ENCODE measurements around the gene PPP2R3C.
"Not testable (repeated sequence)": the region's sequence is repeated elsewhere in the genome, so short reads cannot be mapped to it uniquely, and the experiment has no call there.

DNA sequence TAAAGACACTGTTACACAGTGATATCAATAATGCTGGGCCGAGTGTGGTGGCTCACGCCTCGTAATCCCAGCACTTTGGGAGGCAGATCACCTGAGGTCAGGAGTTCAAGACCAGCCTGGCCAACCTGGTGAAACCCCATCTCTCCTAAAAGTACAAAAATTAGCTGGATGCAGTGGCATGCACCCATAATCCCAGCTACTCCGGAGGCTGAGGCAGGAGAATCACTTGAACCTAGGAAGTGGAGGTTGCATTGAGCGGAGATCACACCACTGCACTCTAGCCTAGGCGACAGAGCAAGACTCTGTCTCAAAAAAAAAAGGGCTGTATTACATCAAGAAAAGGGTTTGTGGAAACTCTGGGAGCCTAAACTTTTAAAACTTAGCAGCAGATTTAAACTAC lies 27.1 kb downstream of the PPP2R3C start:
- TF ChIP-seq, protein P1, sequence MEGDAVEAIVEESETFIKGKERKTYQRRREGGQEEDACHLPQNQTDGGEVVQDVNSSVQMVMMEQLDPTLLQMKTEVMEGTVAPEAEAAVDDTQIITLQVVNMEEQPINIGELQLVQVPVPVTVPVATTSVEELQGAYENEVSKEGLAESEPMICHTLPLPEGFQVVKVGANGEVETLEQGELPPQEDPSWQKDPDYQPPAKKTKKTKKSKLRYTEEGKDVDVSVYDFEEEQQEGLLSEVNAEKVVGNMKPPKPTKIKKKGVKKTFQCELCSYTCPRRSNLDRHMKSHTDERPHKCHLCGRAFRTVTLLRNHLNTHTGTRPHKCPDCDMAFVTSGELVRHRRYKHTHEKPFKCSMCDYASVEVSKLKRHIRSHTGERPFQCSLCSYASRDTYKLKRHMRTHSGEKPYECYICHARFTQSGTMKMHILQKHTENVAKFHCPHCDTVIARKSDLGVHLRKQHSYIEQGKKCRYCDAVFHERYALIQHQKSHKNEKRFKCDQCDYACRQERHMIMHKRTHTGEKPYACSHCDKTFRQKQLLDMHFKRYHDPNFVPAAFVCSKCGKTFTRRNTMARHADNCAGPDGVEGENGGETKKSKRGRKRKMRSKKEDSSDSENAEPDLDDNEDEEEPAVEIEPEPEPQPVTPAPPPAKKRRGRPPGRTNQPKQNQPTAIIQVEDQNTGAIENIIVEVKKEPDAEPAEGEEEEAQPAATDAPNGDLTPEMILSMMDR (IDR thresholded peaks at IDR 0.05): not testable (repeated sequence)
- not testable (repeated sequence) for TF ChIP-seq ZFX (IDR thresholded peaks at IDR 0.05; ENCODE audit: borderline replicate concordance)
